B cell (primary cell): ENCODE results near the gene BCDIN3D. TPM values are rescaled to one million over a fixed set of nuclear protein-coding genes. Genes with fewer than 3 reads are reported as not detected.

Source experiments
- ATAC-seq: fragments of 200-7000 bp; cut with Tn5 transposase; one replicate; pipeline ENCODE4 v1.10.0; 2021; ENCODE audit warnings: low read depth, mild to moderate bottlenecking, moderate number of reproducible peaks, moderate library complexity
- CTCF ChIA-PET: fragments of 350-600 bp; sonication (Branson Sonifier 250); formaldehyde crosslinking; loops from one replicate; lab custom pipeline; 2021; ENCODE audit warnings: antibody characterized with exemption, inconsistent platforms; lab: Charles Lee
- POLR2A ChIA-PET: fragments of 350-600 bp; sonication (Branson Sonifier 250); formaldehyde crosslinking; loops from one replicate; lab custom pipeline; 2021; ENCODE audit warnings: antibody characterized with exemption; lab: Charles Lee
- DNase-seq: peaks from one replicate; pipeline ENCODE4 v3.0.0; 2013
- H2AFZ ChIP-seq: 2 replicates; pipeline ENCODE4 v1.6.1; 2012; ENCODE audit warnings: mild to moderate bottlenecking, low read depth, low read length; ENCODE audit not compliant: insufficient read depth, poor library complexity, severe bottlenecking
- H3K27ac ChIP-seq, 2 donors: 1 replicate in 1 of 2; 2 replicates in 1 of 2; pipeline ENCODE4 v1.5.1; 2012 to 2013; ENCODE audit warnings: low read length in 2 of 2, mild to moderate bottlenecking in 2 of 2, moderate library complexity in 1 of 2
- H3K27me3 ChIP-seq, 4 experiments: fragments of 200-600 bp in 1 of 4; sonication (generic) in 1 of 4; replicated peaks in 1 of 4; 1 replicate in 2 of 4; 2 replicates in 2 of 4; pipeline versions ENCODE4 v1.6.1 to v1.7.0; 2013 to 2016; ENCODE audit warnings: low read length in 3 of 4, mild to moderate bottlenecking in 2 of 4, mixed read lengths in 1 of 4, moderate library complexity in 1 of 4; ENCODE audit not compliant: insufficient read depth in 4 of 4, control insufficient read depth in 3 of 4; ENCODE audit errors: control extremely low read depth in 1 of 4
- H3K36me3 ChIP-seq, 2 experiments: replicated peaks in 1 of 2; 1 replicate in 1 of 2; 2 replicates in 1 of 2; pipeline versions ENCODE4 v1.6.1 to v1.7.1; 2013; ENCODE audit warnings: low read length in 1 of 2; ENCODE audit not compliant: insufficient read depth in 2 of 2, control insufficient read depth in 1 of 2; ENCODE audit errors: control extremely low read depth in 1 of 2, extremely low read depth in 1 of 2
- H3K4me1 ChIP-seq, 2 donors: fragments of 200-600 bp in 1 of 2; sonication (generic) in 1 of 2; 1 replicate in 1 of 2; 2 replicates in 1 of 2; pipeline versions ENCODE4 v1.5.1 to v1.6.1; 2013 to 2017; ENCODE audit warnings: low read length in 2 of 2; ENCODE audit not compliant: control insufficient read depth in 2 of 2, insufficient read depth in 2 of 2
- H3K4me2 ChIP-seq: replicated peaks from 2 replicates; pipeline ENCODE3; 2012; ENCODE audit warnings: mild to moderate bottlenecking, low read depth, low read length; ENCODE audit not compliant: poor library complexity, severe bottlenecking
- H3K4me3 ChIP-seq, 5 experiments: fragments of 200-600 bp in 1 of 5; sonication (generic) in 1 of 5; 1 replicate in 3 of 5; 2 replicates in 2 of 5; pipeline versions ENCODE4 v1.5.1 to v1.7.0; 2011 to 2016; ENCODE audit warnings: low read length in 4 of 5, mild to moderate bottlenecking in 4 of 5, low read depth in 2 of 5, control low read depth in 1 of 5, moderate library complexity in 1 of 5; ENCODE audit not compliant: insufficient read depth in 1 of 5; ENCODE audit errors: control extremely low read depth in 1 of 5, extremely low read depth in 1 of 5
- H3K79me2 ChIP-seq: fragments of 200-600 bp; sonication (generic); one replicate; pipeline ENCODE4 v1.6.0; 2016; ENCODE audit warnings: low read length; ENCODE audit not compliant: control insufficient read depth, insufficient read depth
- H3K9ac ChIP-seq: fragments of 200-600 bp; sonication (generic); 2 replicates; pipeline ENCODE4 v1.6.1; 2017; ENCODE audit warnings: mild to moderate bottlenecking, low read length, moderate library complexity
- H3K9me3 ChIP-seq, 3 donors: one replicate each; pipeline versions ENCODE4 v1.6.1 to v1.7.1; 2013; ENCODE audit warnings: low read length in 2 of 3; ENCODE audit not compliant: control insufficient read depth in 2 of 3, insufficient read depth in 1 of 3; ENCODE audit errors: control extremely low read depth in 1 of 3
- H4K20me1 ChIP-seq: 2 replicates; pipeline ENCODE4 v1.6.0; 2012; ENCODE audit warnings: mild to moderate bottlenecking, low read length; ENCODE audit not compliant: insufficient read depth, control insufficient read depth, poor library complexity, severe bottlenecking
- H3K27ac Mint-ChIP-seq: one replicate; pipeline ENCODE4 v1.8.0; 2021; ENCODE audit warnings: mixed read lengths
- H3K27me3 Mint-ChIP-seq: one replicate; pipeline ENCODE4 v1.8.0; 2021; ENCODE audit warnings: mixed read lengths
- H3K4me1 Mint-ChIP-seq: one replicate; pipeline ENCODE4 v1.8.0; 2021; ENCODE audit warnings: mixed read lengths
- H3K4me3 Mint-ChIP-seq: one replicate; pipeline ENCODE4 v1.8.0; 2021; ENCODE audit warnings: mixed read lengths
- H3K9me3 Mint-ChIP-seq: one replicate; pipeline ENCODE4 v1.8.0; 2022; ENCODE audit warnings: mixed read lengths; ENCODE audit not compliant: insufficient read depth
- CTCF ChIP-seq: fragments of 200-600 bp; IDR thresholded peaks from one replicate; pipeline ENCODE4 v1.8.0; 2022; ENCODE audit warnings: antibody characterized with exemption, mild to moderate bottlenecking
- EZH2 ChIP-seq: IDR thresholded peaks from 2 replicates; pipeline ENCODE4 v1.6.1; 2012; ENCODE audit warnings: borderline replicate concordance, low read depth, mild to moderate bottlenecking, moderate library complexity, low read length; ENCODE audit not compliant: insufficient read depth, poor library complexity, severe bottlenecking
- WGBS: methylation state at CpG from one replicate; pipeline ENCODE4 v1.1.5; 2013; ENCODE audit warnings: missing lambda C conversion rate; ENCODE audit not compliant: insufficient coverage; 5-methylcytosine and 5-hydroxymethylcytosine counted together
- intact Hi-C: fragments of 100-400 bp; cut with micrococcal nuclease; formaldehyde crosslinking; loops from one replicate; pipeline ENCODE4 v1.10.0; 2022
- polyA plus RNA-seq: library from polyadenylated mRNA; depleted of rRNA; stranded (reverse); fragments of >200 nt; gene quantifications from 2 replicates; pipeline ENCODE4 v1.2.3, GENCODE V29; 2012
- total RNA-seq, 2 donors: library from RNA; stranded (reverse); fragments of 120-200 nt in 1 of 2; gene quantifications; 1 replicate in 1 of 2; 2 replicates in 1 of 2; pipeline versions ENCODE4 v1.2.3 to v1.2.4, GENCODE V29; 2013 to 2022

The BCDIN3D gene
- total and polyA plus RNA-seq, 2 donors (not counting 1 experiment from before 2014, with no cell fraction given), result 2.0 to 17.4 TPM

- peaks cover 14% of the 10 kb centered on the region for H3K27me3 Mint-ChIP-seq
- intact Hi-C loops, result loop anchor here (5.0 kb wide), 1 partner anchor 192 kb away; the partner anchor contains the start of gene ASIC1
- POLR2A ChIA-PET, result no interaction called here
These were observed 22.3 kb upstream of the BCDIN3D start for GRCh38 chr12:49865109-49865781.

More at GRCh38 chr12:49865109-49865781, 22.3 kb upstream of the BCDIN3D start:
- no peak for ATAC-seq
- whole genome bisulfite sequencing, result 85% methylated on average over 13 of the region's 13 CpGs
- H2AFZ ChIP-seq, result no peak overlapping the region
- TF ChIP-seq CTCF (no peak), EZH2 (no peak)
- no peak overlapping the region for H3K4me2 ChIP-seq
- H3K4me3 ChIP-seq, result no peak overlapping the region
- no peak overlapping the region for H3K27ac ChIP-seq
- Mint-ChIP-seq H3K9me3 (no peaks in the 10 kb centered on the region), H3K4me3 (no peak overlapping the region), H3K27ac (no peak overlapping the region), H3K4me1 (no peaks in the 10 kb centered on the region)
- DNase-seq, result no peak
- no peaks in the 10 kb centered on the region for H3K4me1 ChIP-seq
- no peaks in the 10 kb centered on the region for H3K36me3 ChIP-seq
- H3K9me3 ChIP-seq, result no peaks in the 10 kb centered on the region
- H3K79me2 ChIP-seq, result no peaks in the 10 kb centered on the region
- no peak overlapping the region for H3K9ac ChIP-seq
- H3K27me3 ChIP-seq, result no peaks in the 10 kb centered on the region
- CTCF ChIA-PET, result interaction anchor here (0.7 to 2.8 kb wide), 4 partner anchors 22 to 607 kb away, joined by 3 to 7 read pairs (median 3); partner anchors contain the start of genes BCDIN3D and TMBIM6
- no peaks in the 10 kb centered on the region for H4K20me1 ChIP-seq
